ENCODE data around the gene PTPRN2.
"Not testable (repeated sequence)": the region's sequence is repeated elsewhere in the genome, so short reads cannot be mapped to it uniquely, and the experiment has no call there.

PTPRN2 gene

DNA sequence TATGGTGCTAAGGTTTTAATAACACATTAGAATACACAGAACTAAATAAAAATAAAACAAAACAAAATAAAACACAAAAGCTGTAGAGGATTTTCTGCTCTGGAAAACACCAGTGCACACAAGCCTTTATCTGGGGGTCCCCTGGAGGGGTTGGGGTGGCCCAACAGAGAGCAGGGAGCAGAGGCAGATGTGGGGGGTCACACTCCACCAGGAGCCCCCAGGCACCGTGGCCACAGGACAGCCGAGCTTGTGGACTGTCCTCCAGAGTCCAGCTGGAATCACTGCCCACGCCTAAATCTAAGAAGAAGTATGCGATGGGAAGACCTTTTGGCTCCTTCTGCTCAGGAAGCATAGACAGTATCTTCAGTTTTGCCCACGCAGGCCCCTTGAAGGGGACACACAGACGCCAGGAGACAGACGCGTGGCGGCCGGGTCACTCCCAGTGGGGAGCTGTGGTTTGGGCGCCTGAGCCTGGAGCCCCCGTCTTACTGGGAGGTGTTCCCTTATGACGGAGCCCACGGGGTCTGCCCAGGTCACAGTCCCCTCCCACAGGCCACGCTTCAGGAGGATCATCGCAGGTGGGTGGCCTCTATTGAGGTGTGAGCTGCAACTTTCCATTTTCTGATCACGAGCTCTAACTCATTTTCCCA lies 595.0 kb downstream of the PTPRN2 start:
- no peak for DNase-seq (ENCODE audit: low read depth)

DNA sequence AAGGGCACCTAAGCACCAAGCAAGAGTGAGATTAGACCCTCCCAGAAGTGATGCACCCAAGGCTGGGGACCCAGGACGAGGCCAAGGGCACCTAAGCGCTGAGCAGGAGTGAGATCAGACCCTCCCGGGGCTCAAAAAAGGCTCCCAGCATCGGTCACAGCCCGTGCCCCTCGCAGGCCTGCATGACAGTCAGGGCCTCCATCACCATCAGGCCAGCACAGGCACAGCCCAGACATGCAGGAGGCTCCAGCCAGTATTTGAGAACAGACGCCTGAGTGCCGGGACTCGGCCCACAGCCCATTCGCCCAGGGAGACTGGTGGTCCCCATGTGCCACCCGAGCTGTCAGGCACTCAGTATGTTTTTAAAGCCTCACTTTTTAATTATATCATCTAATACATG lies 595.9 kb downstream of the PTPRN2 start:
- no peak for DNase-seq (ENCODE audit: low read depth)

DNA sequence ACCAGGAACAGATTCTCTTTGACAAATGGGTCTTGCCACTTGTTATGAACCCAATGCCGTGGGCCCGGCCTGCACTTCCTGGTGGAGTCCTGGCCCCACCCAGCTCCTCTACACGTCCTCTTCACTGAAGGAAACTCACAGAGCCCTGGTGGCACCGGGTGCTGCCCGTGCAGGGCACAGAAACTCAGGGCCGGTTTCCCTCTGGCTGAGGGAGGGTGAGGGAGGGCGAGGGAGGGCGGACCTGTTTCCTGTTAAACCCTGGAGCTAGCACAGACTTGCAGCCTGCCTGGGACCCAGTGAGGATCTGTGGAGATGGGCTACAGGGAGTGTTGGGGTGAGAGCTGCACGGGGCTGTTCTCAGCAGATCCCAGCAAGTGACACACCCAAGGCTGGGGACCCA lies 596.3 kb downstream of the PTPRN2 start:
- DNase-seq (ENCODE audit: low read depth) = no peak

DNA sequence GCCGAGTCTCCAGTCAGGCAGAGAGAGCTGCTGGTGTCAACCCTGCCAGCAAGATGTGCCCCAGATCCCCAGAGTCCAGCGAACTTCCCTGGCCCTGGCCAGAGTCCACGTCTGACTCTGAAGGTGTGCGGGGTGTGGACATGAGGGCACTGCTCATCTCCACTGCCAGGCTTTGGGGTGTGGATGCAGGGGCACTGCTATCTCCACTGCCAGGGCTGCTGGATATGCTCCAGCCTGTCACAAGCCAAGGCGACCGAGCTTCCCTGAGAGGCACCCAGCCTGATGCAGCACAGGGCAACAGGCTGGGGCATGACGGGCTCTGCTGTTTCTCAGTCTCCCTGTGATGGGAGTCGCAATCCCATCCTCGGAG lies 596.8 kb downstream of the PTPRN2 start:
- no peak for DNase-seq (ENCODE audit: low read depth)

DNA sequence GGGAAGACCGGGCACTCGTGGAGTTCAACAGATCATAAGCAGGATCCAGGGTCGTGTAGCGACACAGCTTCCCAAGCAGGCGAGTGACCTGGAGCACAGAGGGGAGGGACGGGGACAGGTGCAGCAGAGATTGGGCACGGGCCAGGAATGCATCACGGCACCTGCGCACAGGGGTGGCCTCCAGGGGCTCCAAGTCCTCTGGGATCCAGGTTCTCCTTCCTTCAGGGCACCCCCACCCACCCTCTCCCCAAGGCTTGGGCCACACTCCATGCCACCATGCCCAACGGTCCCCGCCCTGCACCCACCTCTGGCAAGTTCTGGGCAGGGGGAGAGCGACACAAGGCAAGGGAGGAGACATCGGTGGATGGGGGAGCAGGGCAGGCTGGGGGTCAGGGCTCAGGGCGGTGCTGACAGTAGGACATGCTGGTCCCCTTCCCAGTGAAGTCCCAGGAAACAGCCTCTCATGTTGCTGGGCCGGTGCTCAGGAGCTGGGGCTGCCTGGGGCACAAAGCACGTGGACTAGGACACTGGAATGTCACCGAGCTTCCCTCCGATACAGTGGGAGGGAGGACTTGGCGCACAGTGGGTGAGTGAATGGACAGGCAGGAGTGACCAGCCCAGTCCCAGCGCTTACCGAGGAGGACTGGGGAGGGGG lies 597.3 kb downstream of the PTPRN2 start:
- DNase-seq (ENCODE audit: low read depth) = no peak

DNA sequence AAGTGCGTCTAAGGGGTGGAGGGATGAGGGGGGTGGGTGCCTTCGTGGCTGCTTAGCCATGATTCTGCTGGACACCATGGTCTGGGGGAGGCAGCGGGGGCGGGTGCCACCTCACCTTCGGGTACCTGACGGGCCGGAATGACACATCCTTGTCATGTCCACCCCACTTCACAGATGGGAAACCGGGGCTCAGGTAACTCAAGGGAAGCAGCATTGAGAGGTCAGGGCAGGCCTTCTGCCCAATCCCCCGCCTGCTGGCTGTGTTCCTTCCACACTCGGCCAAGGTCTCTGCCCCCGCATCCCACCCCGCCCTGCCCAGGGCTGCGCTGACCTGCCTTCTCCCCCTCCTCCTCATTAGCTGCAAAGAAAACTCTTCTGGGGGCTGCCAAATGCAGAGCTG lies 598.0 kb downstream of the PTPRN2 start:
- no peak for DNase-seq (ENCODE audit: low read depth)

DNA sequence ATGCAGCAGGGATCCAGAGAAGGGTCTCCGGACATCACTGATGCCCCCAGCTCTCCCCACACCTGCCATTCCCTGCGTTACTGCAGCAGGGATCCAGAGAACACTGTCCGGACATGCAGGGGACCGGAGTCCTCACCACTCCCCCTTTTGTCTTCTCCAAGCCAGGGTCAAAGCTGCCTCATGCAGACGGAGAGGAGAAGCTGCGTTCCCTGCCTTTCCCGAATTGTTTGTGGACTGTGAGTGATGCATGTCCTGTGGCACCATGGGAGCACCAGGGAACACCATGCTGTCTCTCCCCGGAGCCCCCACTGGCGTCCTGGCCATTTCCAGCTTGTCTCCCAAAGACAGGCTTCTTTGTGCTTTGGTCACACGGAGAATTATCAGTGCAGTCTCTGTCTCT lies 599.7 kb downstream of the PTPRN2 start:
- no peak for DNase-seq (ENCODE audit: low read depth)

DNA sequence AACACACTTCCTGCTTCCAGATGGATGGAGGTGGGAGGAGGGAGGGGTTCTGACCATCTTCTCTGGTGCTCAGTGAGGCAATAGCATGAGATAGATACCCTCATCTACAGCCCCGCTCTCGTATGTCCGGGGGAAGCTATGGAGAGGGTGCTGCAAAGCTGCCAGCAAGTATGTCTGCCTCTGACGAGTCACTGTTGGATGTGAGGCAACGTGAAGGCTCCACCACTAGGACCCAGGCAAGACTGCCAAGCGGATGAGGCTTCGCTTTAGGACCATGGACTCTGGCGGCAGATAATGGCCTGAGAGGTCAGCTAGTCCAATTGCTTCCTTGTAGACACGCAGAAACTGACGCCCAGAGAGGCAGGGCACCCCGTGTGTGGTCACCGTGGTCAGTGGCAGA lies 601.6 kb downstream of the PTPRN2 start:
- DNase-seq (ENCODE audit: low read depth) = no peak

DNA sequence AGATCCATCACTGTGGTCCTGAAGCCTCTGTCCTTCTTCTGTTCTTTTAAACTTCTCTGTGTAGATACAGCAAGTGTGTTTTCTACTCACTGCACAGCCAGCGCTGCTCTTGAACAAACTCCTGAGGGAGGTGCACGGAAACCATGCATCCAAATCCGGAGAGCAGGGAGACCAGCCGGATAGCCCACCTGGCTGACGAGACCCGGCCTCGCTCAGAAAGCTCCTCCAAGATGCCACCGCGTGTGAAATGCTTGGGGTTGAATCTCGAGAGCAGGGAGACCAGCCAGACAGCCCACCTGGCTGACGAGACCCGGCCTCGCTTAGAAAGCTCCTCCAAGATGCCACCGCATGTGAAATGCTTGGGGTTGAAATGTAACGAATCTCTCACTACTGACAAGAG lies 602.0 kb downstream of the PTPRN2 start:
- DNase-seq (ENCODE audit: low read depth) = no peak

DNA sequence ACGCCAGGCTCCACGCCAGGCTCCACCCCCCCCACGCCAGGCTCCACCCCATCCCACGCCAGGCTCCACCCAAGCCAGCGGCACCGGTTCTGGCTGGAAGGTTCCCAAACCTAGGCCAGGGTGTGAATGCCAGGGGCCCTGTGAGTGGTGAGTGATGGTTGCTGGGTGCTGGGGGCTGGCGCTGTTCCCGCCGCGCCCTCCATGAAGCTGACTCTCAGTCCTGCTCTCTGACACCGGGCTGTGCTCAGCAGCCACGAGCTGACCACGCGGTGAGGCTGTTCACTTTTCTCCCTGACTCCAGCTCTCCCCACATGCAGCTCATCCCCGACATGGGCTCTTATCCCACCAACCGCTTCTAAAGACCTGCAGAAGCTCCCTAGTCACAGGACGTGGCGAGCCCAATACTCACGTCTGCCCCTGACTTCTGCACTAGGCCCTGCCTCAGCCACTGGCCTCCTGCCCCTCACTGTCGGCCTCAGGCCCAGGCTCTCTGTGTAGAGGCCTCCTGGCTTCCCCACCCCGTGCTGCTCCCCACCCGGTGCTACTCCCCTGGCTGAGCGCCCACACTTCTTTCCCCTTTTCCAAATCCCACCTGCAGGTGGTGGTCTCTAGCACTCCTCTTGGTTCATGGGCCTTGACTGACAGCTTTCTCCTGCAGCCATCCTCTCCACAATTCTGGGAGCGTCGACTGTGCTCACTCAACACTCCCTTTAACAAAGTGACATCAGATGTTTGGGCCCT lies 603.0 kb downstream of the PTPRN2 start:
- no peak for DNase-seq (ENCODE audit: low read depth)

DNA sequence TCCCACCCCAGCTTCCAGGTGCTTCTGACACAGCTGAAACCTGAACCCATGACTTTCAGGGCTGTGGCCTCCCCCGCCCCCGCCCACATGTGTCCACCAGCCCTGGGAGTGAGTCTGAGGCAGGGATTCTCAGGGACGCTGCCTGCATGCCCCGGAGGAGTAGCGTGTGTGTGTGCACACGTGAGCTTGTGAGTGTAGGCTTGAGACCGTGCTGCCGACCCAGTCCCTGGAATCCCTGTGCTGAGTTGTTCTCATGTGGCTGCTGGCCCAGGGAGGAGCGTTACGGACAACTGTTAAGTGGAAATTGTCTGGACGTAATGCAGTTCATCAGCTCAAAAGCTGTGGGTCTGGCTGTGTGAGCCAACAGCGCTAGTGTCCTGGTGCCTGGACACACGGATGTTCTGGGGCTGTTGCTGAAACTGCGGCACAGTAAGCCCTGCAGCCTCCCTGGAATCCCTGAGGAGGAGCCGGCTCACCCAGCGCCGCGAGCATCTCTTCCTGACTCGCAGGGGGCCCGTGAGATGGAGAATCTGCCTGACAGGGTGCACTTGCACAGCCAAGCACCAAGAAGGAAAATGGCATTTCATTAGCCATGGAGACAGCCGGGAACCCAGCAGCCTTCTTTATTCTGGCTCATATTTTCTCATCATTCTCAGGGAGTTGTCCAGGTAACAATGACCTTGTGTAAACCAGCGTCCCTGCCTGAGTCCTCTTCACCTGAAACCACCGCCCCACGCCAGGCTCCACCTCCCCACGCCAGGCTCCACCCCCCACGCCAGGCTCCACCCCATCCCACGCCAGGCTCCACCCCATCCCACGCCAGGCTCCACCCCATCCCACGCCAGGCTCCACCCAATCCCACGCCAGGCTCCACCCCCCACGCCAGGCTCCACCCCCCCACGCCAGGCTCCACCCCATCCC lies 603.9 kb downstream of the PTPRN2 start:
- no peak for DNase-seq (ENCODE audit: low read depth)

DNA sequence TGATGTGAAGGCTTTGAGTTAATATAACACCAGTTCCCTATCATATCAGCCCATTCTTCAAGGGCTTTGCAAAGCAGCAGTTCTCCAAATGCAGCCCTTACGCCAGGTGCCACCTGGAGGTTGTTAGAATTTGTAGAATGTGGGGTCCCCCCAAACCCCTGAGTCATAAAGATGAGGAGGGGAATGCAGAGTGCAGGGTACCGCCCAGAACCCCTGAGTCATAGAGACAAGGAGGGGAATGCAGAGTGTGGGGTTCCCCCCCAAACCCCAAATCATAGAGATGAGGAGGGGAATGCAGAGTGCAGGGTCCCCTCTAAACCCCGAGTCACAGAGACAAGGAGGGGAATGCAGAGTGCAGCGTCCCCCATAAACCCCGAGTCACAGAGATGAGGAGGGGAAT lies 605.8 kb downstream of the PTPRN2 start:
- no peak for DNase-seq (ENCODE audit: low read depth)

DNA sequence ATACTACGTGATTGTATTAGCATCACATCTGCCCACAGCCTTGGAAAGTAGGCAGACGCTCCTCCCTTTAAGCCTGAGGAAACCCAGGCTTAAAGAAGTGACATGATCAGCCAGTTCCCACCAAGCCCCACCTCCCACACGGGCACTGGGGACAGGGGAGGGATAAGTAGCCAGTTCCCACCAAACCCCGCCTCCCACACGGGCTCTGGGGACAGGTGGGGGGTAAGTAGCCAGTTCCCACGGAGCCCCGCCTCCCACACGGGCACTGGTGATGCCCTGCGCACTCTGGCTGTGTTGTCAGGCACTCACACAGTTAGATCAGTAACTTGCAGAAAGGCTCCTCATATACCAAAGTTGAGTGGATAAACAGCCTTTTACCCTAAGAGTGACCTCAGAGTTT lies 606.8 kb downstream of the PTPRN2 start:
- no peak for DNase-seq (ENCODE audit: low read depth)

DNA sequence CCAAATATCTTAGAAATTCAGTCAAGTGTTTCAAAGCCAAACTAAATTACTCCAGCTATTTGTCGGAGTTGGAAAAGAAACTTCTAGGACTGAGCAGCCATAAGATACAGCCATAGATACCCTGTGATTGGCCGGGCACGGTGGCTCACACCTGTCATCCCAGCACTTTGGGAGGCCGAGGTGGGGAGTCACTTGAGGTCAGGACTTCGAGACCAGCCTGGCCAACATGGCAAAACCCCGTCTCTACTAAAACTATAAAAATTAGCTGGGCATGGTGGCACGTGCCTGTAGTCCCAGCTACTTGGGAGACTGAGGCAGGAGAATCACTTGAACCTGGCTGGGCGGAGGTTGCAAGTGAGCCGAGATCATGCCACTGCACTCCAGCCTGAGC lies 607.3 kb downstream of the PTPRN2 start:
- not testable (repeated sequence) for DNase-seq (ENCODE audit: low read depth)

DNA sequence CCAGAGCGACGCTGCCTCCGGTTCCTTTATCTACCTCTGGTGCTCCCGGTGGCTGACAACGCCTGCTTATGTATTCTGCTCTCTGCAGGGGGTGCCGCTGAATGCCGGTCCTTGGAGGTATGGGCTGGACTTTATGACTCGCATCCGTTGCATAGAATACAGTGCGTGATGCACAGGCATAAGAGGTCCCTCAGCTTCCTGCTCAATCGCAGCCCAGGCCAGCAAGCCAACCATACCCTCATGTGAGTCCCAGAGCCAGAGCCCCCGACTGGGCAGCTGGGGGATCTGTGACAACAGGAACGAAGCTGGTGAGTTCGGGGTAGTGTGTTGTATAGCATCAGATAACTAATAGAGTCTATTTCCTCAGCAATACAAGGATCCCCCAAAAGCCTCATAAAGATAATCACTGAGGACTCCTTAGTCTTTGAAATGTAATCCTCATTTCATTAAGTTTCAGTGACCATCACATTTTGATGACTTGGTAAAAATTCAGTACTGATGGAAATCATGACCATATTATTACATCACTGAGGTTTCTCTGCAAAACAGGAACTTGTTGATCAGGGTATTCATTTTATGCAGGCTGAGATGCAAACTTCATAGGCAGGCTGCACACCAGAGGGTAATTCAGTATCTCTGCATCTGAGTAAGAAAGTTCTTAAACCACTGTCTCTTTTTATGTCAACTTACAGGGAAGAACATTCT lies 607.8 kb downstream of the PTPRN2 start:
- no peak for DNase-seq (ENCODE audit: low read depth)

DNA sequence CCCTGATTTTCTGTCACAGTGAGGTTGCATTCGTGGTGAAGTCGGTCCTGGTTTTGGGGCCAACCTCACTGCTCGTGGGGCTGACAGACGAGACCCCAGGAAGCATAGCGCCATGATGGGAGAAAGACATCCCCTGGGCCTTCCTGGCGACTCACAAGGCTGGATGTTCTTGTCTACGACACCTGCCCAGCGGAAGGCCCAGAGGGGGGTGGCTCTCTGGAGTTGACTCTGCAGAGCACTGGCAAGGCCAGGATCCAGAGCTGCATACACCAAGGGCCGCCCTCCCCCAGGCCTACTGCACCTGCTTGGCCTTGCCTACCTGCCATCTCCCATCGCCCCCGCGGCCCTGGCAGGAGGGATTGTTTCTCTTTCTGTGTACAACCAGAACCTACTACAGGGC lies 608.9 kb downstream of the PTPRN2 start:
- DNase-seq (ENCODE audit: low read depth) = no peak

DNA sequence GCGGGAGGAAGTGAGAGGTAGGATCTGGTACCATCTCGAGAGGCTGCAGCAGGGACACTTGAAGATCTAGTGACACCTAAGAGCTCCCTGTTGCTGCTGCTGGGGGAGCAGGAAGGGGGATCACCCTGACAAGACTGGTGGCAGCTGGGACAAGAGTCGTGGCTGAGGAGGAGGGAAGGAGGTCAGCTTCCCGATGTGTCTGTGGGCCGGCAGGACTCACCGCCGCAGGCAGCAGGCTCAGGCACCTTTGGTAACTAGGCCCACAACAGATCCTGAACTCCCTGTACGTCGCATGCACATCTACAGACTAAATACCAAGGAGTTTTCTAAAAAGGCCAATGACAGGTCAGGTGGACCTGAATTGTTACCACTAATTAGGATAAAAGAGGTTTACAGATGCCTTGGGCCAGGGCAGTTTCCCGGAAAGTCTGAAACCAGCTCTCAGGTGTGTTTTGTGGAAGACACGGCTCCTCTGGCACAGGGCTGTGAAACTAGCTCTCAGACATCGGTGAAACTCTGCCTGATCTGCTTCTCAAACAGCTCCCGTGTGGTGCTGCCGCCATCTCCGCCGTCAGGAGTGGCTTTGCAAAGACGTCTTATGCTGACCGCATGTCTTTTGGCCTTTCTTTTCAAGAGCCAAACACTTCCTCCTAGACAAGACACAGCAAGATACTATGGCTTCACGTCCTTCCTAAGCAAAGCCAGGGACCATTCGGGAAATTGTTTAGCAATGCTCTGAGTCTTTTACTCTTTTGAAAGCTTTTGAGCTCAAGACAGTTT lies 609.7 kb downstream of the PTPRN2 start:
- DNase-seq (ENCODE audit: low read depth) = no peak

DNA sequence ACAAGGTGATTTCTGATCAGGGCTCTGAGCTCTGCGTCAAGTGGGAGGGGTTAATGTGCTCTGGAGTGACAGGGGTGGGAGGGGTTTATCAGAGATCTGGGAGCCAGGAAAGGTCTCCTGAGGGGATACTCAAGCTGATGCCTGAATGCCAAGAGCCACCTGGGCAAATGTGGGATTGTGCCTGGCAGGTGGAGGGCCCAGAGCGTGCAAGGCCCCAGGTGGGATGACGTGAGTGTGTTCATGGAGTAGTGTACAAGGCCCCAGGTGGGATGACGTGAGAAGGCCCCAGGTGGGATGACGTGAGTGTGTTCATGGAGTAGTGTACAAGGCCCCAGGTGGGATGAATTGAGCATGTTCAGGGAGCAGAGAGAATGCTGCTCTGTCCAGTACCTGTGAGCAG lies 610.3 kb downstream of the PTPRN2 start:
- no peak for DNase-seq (ENCODE audit: low read depth)

DNA sequence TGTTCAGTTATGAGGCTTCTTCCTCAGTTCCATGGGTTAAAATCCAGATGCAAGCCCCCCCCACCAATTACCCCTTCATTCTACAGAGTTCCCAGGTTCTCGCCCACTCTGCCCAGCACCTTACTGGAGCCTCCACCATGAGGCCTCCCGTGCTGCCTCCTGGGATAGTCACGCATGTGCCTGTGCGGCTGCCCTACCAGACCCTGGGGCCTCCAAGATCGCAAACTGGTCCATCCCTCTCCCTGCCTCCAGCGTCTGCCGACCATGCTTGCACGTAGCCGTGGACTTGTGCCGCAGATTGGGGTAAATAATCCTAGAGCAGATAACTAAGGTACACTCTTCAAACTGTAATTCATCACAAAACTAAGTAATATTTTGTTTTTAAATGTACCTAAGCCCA lies 611.2 kb downstream of the PTPRN2 start:
- DNase-seq (ENCODE audit: low read depth) = no peak

DNA sequence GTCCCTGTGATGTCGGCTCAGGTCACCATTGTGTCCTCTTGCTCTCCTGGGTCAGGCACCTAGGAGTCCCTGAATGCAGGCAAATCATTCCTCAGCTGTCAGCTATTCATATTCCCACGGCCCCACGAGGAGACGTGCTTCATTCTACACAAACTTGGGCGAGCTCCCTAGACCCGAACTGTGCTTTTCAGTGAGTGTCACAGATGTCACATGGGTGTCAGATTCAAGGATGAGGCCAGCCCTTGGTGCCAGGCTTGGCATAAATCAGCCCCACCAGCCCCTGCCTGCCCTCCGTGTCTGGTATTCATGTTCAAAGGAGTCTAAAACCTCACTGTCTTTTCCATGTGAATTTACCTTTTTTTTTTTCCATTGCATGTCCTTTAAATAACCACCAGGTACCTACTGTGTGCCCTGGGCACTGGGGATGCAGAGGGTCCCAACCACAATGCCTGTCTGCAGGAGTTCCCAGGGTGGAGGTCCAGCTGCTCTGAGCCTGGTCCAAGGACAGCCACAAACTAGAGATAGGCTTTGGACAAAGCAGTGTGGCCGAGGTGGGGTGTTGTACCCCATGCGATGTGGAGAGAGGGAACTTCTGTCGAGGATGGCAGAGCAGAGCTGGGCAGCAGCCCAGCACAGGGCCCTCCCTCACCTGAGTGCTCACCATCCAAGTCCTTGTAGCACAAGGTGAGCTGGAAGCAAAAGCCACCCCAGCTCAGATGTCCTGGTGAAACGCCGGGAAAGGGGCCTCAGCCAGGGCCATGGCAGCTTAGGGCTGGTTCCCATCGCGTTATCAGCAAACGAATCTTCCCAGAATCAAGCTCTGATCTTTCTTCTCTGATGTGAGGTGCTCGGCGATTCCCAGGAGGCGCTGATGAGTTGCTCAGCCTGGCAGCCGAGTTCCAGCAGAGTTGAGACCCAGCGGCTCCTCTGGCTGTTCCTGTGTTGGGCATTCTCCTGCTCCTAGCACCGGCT lies 611.9 kb downstream of the PTPRN2 start:
- no peak for DNase-seq (ENCODE audit: low read depth)
